ENCODE data around the gene ACTG2. TPM values are rescaled to one million over a fixed set of nuclear protein-coding genes. Genes with fewer than 3 reads are reported as not detected.

ACTG2 gene
- total RNA-seq (13.7 TPM), polyA plus RNA-seq (ENCODE audit: insufficient read depth, low read depth, low replicate concordance) (6.6 TPM)
- long read RNA-seq, donor 1, result 0 reads
- long read RNA-seq, donor 2, partial matches to known transcripts, result 0 of 1 reads
- long read RNA-seq, donor 2, other reads (novel, unspliced or antisense), result 0 of 1 reads
- long read RNA-seq, donor 3, result 0 reads
- long read RNA-seq, donor 4, result 0 reads
- long read RNA-seq, donor 5, result 0 reads
- long read RNA-seq, donor 6, partial matches to known transcripts, result 0 of 2 reads
- long read RNA-seq, donor 6, other reads (novel, unspliced or antisense), result 0 of 2 reads
- long read RNA-seq, donor 7, transcript ACTG2-201 (9 exons, 1,530 nt), result major isoform, 5 of 9 reads
- long read RNA-seq, donor 7, partial matches to known transcripts, result 4 of 9 reads
- long read RNA-seq, donor 7, other reads (novel, unspliced or antisense), result 0 of 9 reads
- long read RNA-seq, donor 8, partial matches to known transcripts, result 0 of 1 reads
- long read RNA-seq, donor 8, other reads (novel, unspliced or antisense), result 0 of 1 reads
- long read RNA-seq, donor 9, result 0 reads
- long read RNA-seq, donor 10, partial matches to known transcripts, result 0 of 3 reads
- long read RNA-seq, donor 10, other reads (novel, unspliced or antisense), result 0 of 3 reads

DNA sequence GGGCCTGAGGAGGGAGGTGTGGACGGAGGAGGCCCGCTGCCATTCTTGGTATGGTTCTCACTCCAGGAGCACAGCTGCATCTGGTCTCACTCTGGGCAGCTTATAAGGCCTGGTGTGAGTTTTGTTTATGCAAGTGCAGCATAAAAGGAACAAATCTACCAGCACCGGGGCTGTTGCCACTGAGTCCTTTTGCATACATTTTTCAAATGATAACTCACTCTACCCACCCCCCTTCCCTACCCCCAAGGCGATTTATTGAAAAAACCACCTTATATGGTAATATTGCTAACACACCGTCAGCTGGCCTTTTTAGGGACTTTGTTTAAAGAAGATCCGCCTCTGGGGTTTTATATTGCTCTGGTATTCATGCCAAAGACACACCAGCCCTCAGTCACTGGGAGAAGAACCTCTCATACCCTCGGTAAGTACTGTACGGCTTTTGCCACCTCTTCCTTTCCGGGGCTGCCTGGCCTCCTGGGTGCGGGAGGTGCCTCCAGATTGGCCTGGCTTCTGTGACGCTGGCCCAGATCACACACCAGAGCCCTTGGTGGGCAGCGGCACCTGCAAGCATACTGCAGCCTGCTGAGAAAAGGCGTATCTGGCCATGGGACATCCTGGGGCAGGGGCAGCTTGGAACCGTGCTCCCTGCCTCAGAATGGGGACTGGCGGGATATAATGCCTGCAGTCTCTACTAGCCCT is at the start of gene ACTG2:
Gene ACTG2, plus strand, starts transcription at position 378 of the 699 bp plus-strand sequence. CDS start 8,304 bp downstream, outside the sequence.
- no peak within 1 kb of the TSS for H3K27ac ChIP-seq (ENCODE audit: low read depth in 2 of 2, low read length in 2 of 2)
- no peak within 1 kb of the TSS for H3K4me3 ChIP-seq (ENCODE audit: low read length in 3 of 3)
- H3K9me3 ChIP-seq (ENCODE audit: control insufficient read depth in 2 of 3, insufficient read depth in 1 of 3, low read length in 3 of 3), result no peaks in the 10 kb centered on the region
- no peaks in the 10 kb centered on the region for H3K27me3 ChIP-seq (ENCODE audit: control insufficient read depth, insufficient read depth, low read length)
- no peaks in the 10 kb centered on the region for H3K4me1 ChIP-seq (ENCODE audit: control insufficient read depth in 2 of 3, insufficient read depth in 2 of 3, low read depth in 1 of 3, low read length in 3 of 3)
- H3K9ac ChIP-seq (ENCODE audit: low read length in 3 of 3), result no peak within 1 kb of the TSS
- TF ChIP-seq, protein P1, sequence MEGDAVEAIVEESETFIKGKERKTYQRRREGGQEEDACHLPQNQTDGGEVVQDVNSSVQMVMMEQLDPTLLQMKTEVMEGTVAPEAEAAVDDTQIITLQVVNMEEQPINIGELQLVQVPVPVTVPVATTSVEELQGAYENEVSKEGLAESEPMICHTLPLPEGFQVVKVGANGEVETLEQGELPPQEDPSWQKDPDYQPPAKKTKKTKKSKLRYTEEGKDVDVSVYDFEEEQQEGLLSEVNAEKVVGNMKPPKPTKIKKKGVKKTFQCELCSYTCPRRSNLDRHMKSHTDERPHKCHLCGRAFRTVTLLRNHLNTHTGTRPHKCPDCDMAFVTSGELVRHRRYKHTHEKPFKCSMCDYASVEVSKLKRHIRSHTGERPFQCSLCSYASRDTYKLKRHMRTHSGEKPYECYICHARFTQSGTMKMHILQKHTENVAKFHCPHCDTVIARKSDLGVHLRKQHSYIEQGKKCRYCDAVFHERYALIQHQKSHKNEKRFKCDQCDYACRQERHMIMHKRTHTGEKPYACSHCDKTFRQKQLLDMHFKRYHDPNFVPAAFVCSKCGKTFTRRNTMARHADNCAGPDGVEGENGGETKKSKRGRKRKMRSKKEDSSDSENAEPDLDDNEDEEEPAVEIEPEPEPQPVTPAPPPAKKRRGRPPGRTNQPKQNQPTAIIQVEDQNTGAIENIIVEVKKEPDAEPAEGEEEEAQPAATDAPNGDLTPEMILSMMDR (IDR thresholded peaks at IDR 0.05; ENCODE audit: borderline replicate concordance, extremely low read depth, insufficient read depth), result no peak
- intact Hi-C loops (cut with DNase I), result no loop called here
- H3K36me3 ChIP-seq (ENCODE audit: control insufficient read depth in 2 of 3, insufficient read depth in 3 of 3, low read length in 3 of 3), result no peaks in the 10 kb centered on the region
- FAIRE-seq, result no peak
- no peak for DNase-seq

DNA sequence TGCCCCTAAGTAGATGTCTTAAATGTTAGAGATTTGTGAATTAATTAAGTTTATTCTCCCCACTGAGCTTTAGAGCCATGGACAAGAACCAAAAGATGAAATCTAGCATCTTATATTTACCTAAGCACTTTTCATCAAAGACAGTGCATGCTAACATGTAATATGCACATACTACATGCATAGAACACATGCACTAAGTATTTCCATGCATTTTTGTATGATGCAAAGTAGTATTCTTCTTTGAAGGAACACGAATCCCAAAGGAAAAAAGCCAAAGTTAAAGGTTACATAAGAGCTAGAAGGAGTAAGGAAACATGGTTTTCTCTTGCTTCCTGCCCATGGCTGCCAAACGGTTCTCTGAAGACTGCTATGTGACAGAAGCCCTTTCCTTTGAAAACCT is 48.7 kb upstream of the ACTG2 start:
- TF ChIP-seq, protein P1 (IDR thresholded peaks at IDR 0.05; ENCODE audit: borderline replicate concordance, extremely low read depth, insufficient read depth), result no peak
- H3K4me1 ChIP-seq (ENCODE audit: control insufficient read depth in 2 of 3, insufficient read depth in 2 of 3, low read depth in 1 of 3, low read length in 3 of 3), result no peaks in the 10 kb centered on the region
- H3K9ac ChIP-seq (ENCODE audit: low read length in 3 of 3), result no peak overlapping the region
- H3K4me3 ChIP-seq (ENCODE audit: low read length in 3 of 3), result no peak overlapping the region
- no peak overlapping the region for H3K27ac ChIP-seq (ENCODE audit: low read depth in 2 of 2, low read length in 2 of 2)
- DNase-seq (no peak), FAIRE-seq (no peak)
- H3K9me3 ChIP-seq (ENCODE audit: control insufficient read depth in 2 of 3, insufficient read depth in 1 of 3, low read length in 3 of 3), result no peaks in the 10 kb centered on the region
- intact Hi-C loops (cut with DNase I), result no loop called here
- no peaks in the 10 kb centered on the region for H3K27me3 ChIP-seq (ENCODE audit: control insufficient read depth, insufficient read depth, low read length)
- peaks cover 16 to 48% (median 23%) of the 10 kb centered on the region in 3 donors for H3K36me3 ChIP-seq (ENCODE audit: control insufficient read depth in 2 of 3, insufficient read depth in 3 of 3, low read length in 3 of 3)

DNA sequence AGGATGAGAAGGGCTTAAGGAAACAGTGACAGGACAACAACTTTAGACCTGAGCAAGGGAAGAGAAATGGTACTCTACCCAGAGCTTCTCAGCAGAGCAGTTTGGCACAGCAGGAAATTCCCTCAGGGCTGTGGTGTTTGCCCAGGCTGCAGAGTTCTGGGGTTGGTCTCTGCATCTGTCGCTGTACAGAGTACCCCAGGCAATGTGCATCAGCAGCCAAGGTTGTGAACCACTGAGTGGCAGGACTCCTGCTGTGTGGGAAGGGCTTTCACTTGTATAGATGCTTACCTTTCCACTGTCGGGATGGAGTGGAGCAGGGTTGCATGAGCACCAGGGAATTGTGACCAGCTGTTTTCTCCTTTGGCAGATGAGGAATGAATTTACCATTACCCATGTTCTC is 42.8 kb upstream of the ACTG2 start:
- Histone ChIP-seq H3K27ac (ENCODE audit: low read depth in 2 of 2, low read length in 2 of 2) (no peak overlapping the region), H3K4me3 (ENCODE audit: low read length in 3 of 3) (no peak overlapping the region), H3K4me1 (ENCODE audit: control insufficient read depth in 2 of 3, insufficient read depth in 2 of 3, low read depth in 1 of 3, low read length in 3 of 3) (no peaks in the 10 kb centered on the region), H3K27me3 (ENCODE audit: control insufficient read depth, insufficient read depth, low read length) (no peaks in the 10 kb centered on the region), H3K9me3 (ENCODE audit: control insufficient read depth in 2 of 3, insufficient read depth in 1 of 3, low read length in 3 of 3) (no peaks in the 10 kb centered on the region), H3K9ac (ENCODE audit: low read length in 3 of 3) (no peak overlapping the region), H3K36me3 (ENCODE audit: control insufficient read depth in 2 of 3, insufficient read depth in 3 of 3, low read length in 3 of 3) (peaks cover 16 to 60% (median 37%) of the 10 kb centered on the region in 3 donors)
- intact Hi-C loops (cut with DNase I), result no loop called here
- FAIRE-seq (no peak), DNase-seq (no peak)
- TF ChIP-seq, protein P1 (IDR thresholded peaks at IDR 0.05; ENCODE audit: borderline replicate concordance, extremely low read depth, insufficient read depth), result no peak
